ENCODE results near the gene PIK3CB. TPM values are rescaled to one million over a fixed set of nuclear protein-coding genes. Genes with fewer than 3 reads are reported as not detected.

PIK3CB gene
- total RNA-seq, 2 experiments from 2014 or later, result 23.0 to 26.4 TPM

DNA sequence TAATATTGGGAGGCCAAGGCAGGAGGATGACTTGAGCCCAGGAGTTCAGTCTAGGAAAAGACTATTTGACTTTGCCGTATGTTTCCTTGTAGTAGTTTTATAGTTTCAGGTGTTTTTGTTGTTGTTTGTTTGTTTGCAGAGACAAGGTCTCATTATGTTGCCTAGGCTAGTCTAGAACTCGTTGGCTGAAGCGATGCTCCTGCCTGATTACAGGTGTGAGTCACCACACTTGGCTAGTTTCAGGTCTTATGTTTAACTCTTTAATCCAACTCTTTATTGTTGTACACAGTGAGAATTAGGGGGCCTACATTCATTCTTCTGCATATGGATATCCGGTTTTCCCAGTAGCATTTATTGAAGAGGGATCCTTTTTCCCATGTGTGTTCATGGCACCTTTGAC is 194.2 kb downstream of the PIK3CB start:
- POLR2A ChIA-PET, result no interaction called here
- Mint-ChIP-seq H3K4me3 (no peak overlapping the region), H3K27ac (no peak overlapping the region), H3K4me1 (ENCODE audit: low read depth) (no peaks in the 10 kb centered on the region), H3K27me3 (no peaks in the 10 kb centered on the region), H3K9me3 (peaks cover 26% of the 10 kb centered on the region), H3K36me3 (ENCODE audit: low read depth) (peaks cover 30% of the 10 kb centered on the region)
- Histone ChIP-seq H3K4me1 (ENCODE audit: insufficient read depth, low read length) (no peaks in the 10 kb centered on the region), H3K36me3 (ENCODE audit: insufficient read depth, low read length) (no peaks in the 10 kb centered on the region), H3K27ac (ENCODE audit: low read depth in 1 of 2, low read length in 2 of 2) (no peak overlapping the region), H3K4me3 (ENCODE audit: low read length) (no peak overlapping the region), H3K27me3 (ENCODE audit: control insufficient read depth in 1 of 2, insufficient read depth in 2 of 2, low read length in 2 of 2) (no peaks in the 10 kb centered on the region), H3K9me3 (ENCODE audit: control insufficient read depth in 1 of 2, insufficient read depth in 1 of 2, low read length in 2 of 2) (peaks cover 34 to 40% of the 10 kb centered on the region in 2 experiments)
- TF ChIP-seq, protein P1, sequence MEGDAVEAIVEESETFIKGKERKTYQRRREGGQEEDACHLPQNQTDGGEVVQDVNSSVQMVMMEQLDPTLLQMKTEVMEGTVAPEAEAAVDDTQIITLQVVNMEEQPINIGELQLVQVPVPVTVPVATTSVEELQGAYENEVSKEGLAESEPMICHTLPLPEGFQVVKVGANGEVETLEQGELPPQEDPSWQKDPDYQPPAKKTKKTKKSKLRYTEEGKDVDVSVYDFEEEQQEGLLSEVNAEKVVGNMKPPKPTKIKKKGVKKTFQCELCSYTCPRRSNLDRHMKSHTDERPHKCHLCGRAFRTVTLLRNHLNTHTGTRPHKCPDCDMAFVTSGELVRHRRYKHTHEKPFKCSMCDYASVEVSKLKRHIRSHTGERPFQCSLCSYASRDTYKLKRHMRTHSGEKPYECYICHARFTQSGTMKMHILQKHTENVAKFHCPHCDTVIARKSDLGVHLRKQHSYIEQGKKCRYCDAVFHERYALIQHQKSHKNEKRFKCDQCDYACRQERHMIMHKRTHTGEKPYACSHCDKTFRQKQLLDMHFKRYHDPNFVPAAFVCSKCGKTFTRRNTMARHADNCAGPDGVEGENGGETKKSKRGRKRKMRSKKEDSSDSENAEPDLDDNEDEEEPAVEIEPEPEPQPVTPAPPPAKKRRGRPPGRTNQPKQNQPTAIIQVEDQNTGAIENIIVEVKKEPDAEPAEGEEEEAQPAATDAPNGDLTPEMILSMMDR (IDR thresholded peaks at IDR 0.05), result no peak
- ATAC-seq (ENCODE audit: poor library complexity) (no peak), DNase-seq (no peak)
- CTCF ChIA-PET, result no interaction called here
- intact Hi-C loops (cut with DNase I, micrococcal nuclease), result no loop called here

DNA sequence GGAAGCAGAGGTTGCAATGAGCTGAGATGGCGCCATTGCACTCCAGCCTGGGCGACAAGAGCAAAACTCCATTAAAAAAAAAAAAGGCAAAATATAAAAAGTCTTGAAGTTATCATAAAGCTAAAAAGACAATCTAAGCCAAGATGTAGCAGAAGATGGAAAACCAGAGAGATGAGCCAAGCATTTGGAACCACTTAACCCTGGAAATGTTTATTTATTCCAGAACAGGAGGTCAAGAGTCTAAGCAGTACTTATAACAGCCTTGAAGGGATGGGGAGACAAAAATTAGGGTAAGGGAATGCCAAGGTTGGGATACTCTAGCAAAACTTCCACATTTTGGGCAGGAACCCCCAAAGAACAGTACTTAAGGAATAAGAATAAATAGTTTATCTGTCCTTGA is 196.1 kb downstream of the PIK3CB start:
- CTCF ChIA-PET, result no interaction called here
- ATAC-seq (ENCODE audit: poor library complexity) (no peak), DNase-seq (no peak)
- TF ChIP-seq, protein P1 (IDR thresholded peaks at IDR 0.05), result no peak
- H3K9me3 ChIP-seq (ENCODE audit: control insufficient read depth in 1 of 2, insufficient read depth in 1 of 2, low read length in 2 of 2), result peaks cover 21% of the 10 kb centered on the region in 2 experiments
- no peak overlapping the region for H3K4me3 Mint-ChIP-seq
- no peaks in the 10 kb centered on the region for H3K36me3 ChIP-seq (ENCODE audit: insufficient read depth, low read length)
- H3K36me3 Mint-ChIP-seq (ENCODE audit: low read depth), result peaks cover 20% of the 10 kb centered on the region
- no peak overlapping the region for H3K4me3 ChIP-seq (ENCODE audit: low read length)
- H3K27me3 Mint-ChIP-seq, result no peaks in the 10 kb centered on the region
- H3K27ac Mint-ChIP-seq, result no peak overlapping the region
- no peaks in the 10 kb centered on the region for H3K4me1 Mint-ChIP-seq (ENCODE audit: low read depth)
- H3K4me1 ChIP-seq (ENCODE audit: insufficient read depth, low read length), result no peaks in the 10 kb centered on the region
- intact Hi-C loops (cut with DNase I, micrococcal nuclease), result no loop called here
- H3K27ac ChIP-seq (ENCODE audit: low read depth in 1 of 2, low read length in 2 of 2), result no peak overlapping the region
- no peaks in the 10 kb centered on the region for H3K27me3 ChIP-seq (ENCODE audit: control insufficient read depth in 1 of 2, insufficient read depth in 2 of 2, low read length in 2 of 2)
- peaks cover 17% of the 10 kb centered on the region for H3K9me3 Mint-ChIP-seq
- POLR2A ChIA-PET, result no interaction called here

DNA sequence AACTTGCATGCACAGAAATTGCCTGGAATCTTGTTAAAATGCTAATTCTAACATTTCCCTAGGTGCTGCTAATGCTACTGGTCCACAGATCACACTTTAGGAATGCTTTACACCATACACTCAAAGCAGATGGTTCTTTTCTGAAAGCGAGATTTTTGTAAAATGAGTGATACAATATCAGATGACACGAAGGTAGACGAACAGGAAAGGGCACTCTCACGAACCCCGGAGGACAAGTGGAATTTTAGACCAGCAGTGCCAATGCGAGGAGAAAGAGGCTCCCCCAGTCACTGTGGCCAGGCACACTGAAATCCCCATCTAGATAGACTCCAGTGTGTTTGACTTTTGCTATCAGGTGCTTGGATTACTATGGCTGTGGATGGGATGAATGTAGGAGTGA is 205.2 kb downstream of the PIK3CB start:
- Histone ChIP-seq H3K27me3 (ENCODE audit: control insufficient read depth in 1 of 2, insufficient read depth in 2 of 2, low read length in 2 of 2) (no peaks in the 10 kb centered on the region), H3K27ac (ENCODE audit: low read depth in 1 of 2, low read length in 2 of 2) (no peak overlapping the region), H3K4me3 (ENCODE audit: low read length) (no peak overlapping the region), H3K36me3 (ENCODE audit: insufficient read depth, low read length) (no peaks in the 10 kb centered on the region), H3K4me1 (ENCODE audit: insufficient read depth, low read length) (no peaks in the 10 kb centered on the region), H3K9me3 (ENCODE audit: control insufficient read depth in 1 of 2, insufficient read depth in 1 of 2, low read length in 2 of 2) (no peaks in the 10 kb centered on the region)
- H3K36me3 Mint-ChIP-seq (ENCODE audit: low read depth), result peaks cover 11% of the 10 kb centered on the region
- no peaks in the 10 kb centered on the region for H3K9me3 Mint-ChIP-seq
- POLR2A ChIA-PET, result no interaction called here
- H3K4me3 Mint-ChIP-seq, result no peak overlapping the region
- H3K27me3 Mint-ChIP-seq, result no peaks in the 10 kb centered on the region
- intact Hi-C loops (cut with DNase I, micrococcal nuclease), result no loop called here
- H3K4me1 Mint-ChIP-seq (ENCODE audit: low read depth), result no peaks in the 10 kb centered on the region
- DNase-seq (no peak), ATAC-seq (ENCODE audit: poor library complexity) (no peak)
- TF ChIP-seq, protein P1 (IDR thresholded peaks at IDR 0.05), result no peak
- no peak overlapping the region for H3K27ac Mint-ChIP-seq
- CTCF ChIA-PET, result no interaction called here
